AG08396 (cell line): ENCODE data around the gene PKN2.

Source experiments
- DNase-seq: peaks from one replicate; pipeline ENCODE4 v3.0.0; 2012; ENCODE audit warnings: low spot score, mixed read lengths

The PKN2 gene

DNA sequence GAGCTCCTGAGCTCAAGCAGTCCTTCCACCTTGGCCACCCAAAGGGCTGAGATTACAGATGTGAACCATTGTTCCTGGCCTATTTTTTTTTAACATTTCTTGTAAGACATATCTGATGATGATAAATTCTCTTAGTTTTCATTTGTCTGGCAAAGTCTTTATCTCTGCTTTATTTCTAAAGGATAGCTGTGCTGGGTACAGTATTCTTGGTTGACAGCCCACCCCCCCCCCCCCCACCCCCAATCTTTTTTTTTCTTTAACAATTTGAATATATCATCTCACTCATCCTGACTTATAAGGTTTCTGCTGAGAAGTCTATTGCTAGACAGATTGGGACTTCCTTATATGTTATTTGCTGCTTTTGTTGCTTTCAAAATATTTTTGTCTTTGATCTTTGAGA lies 51.3 kb downstream of the PKN2 start:
- DNase-seq: no peak

- DNase-seq: no peak
These were observed 51.8 kb downstream of the PKN2 start for GRCh38 chr1:88735909-88736308.

GRCh38 chr1:88736633-88737248 lies 52.7 kb downstream of the PKN2 start:
- DNase-seq: peak; percentile 33

GRCh38 chr1:88737338-88737927 lies 53.4 kb downstream of the PKN2 start:
- no peak for DNase-seq

DNA sequence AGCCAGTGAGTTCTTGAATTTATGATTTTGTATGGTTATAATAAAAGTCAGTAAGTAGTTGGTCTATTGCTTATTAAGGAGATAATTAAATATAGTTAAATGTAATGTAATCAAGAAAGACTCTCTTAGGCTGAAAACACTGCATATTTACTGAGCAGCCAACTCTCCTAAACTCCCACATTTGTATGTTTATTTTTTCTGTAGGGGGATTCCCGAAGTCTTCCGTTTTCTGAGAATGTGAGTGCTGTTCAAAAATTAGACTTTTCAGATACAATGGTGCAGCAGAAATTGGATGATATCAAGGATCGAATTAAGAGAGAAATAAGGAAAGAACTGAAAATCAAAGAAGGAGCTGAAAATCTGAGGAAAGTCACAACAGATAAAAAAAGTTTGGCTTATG lies 56.7 kb downstream of the PKN2 start:
- DNase-seq: no peak

DNA sequence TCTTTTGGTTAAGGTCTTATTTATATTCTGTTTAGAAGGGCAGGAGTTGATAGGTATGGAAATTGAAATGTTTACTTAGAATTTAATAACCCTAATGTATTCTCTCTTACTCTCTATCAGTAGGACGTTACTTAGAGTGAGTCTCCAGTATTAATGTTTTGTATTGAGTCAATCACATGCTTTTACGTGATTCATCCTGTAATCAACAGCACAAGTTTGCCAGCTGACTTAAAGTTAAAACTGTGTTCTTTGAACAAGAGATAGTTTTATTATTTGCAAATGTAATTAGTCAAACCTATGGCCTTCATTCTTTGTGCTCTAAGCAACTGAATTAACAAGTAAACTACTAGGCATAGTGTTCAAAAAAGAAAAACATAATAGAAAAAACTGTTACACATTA lies 57.3 kb downstream of the PKN2 start:
- no peak for DNase-seq

DNA sequence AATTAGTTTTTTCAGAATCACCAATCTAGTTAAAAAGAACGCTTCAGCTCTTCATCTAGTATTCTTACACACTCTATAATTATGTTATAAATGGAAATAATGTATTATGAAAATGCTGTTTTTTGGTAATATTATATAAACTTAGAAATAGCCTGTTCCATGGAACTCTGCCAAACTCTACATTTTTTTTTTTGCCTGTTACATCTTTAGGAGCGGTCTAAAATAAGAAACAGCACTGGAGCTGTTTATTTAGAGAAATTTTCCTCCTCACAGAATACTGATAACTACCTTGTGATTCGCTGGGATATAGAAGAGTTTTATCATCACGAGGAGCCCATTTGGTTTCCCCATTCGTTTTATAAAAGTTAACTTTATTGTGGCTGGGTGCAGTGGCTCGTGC lies 58.5 kb downstream of the PKN2 start:
- no peak for DNase-seq

- DNase-seq: no peak
These were observed 60.1 kb downstream of the PKN2 start for GRCh38 chr1:88744142-88744541.

DNA sequence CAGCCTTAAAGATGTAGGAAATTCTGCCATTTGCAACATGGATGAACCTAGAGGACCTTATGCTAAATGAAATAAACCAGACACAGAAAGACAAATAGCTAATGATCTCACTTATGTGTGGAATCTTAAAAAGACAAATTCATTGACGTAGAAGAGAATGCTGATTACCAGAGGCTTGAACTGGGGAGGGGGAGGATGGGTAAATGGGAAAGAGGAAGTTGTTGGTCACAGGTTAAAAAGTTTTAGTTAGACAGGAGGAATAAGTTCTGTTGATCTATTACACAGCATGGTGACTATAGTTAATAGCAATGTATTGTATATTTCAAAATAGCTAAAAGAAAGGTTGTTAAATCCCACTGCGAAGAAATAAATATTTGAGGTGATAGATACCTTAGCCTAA lies 62.8 kb downstream of the PKN2 start:
- DNase-seq: no peak

GRCh38 chr1:88751714-88752113 lies 67.6 kb downstream of the PKN2 start:
- no peak for DNase-seq

DNA sequence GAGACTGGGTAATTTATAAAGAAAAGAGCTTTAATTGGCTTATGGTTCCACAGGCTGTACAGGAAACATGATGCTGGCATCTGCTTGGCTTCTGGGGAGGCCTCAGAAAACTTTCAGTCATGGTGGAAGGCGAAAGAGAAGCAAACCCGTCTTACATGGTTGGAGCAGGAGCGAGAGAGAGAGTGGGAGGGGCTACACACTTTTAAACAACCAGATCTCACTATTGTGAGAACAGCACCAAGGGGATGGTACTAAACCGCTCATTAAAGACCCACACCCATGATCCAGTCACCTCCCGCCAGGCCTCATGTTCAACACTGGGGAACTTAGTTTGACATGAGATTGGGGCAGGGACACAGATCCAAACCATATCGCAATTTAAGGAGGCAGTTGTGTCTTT lies 69.4 kb downstream of the PKN2 start:
- no peak for DNase-seq

GRCh38 chr1:88763649-88764406 lies 79.8 kb downstream of the PKN2 start:
- peak; percentile 31 for DNase-seq

DNA sequence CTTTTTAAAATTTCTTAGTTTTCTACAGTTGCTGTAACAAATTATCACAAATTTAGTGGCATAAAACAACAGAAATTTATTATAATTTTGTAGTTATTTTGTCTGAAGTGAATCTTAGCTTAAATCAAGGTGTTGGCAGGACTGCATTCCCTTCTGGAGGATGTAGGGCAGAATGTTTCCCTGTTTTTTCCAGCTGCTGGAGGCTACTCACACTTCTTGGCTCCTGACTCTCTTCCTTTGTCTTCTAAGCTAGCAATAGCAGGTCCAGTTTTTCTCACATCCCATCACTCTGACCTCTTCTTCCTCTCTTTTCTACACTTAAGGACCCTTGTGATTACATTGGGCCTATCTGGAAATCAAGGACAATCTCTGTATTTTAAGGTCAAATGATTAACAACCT lies 84.1 kb downstream of the PKN2 start:
- DNase-seq: no peak

DNA sequence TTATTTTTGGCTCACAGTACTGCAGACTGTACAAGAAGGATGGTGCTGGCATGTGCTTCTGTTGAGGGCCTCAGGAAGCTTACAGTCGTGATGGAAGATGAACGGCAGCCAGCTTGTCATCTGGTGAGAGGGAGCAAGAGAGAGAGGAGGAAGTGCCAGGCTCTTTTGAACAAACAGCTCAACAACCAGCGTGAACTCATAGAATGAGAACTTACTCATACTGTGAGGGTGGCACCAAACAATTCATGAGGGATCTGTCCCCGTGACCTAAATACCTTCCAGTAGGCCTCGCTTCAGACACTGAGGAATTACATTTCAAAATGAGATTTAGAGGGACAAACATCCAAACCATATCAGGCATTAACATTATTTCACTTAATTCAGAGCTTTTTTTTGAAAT lies 84.7 kb downstream of the PKN2 start:
- DNase-seq: no peak

DNA sequence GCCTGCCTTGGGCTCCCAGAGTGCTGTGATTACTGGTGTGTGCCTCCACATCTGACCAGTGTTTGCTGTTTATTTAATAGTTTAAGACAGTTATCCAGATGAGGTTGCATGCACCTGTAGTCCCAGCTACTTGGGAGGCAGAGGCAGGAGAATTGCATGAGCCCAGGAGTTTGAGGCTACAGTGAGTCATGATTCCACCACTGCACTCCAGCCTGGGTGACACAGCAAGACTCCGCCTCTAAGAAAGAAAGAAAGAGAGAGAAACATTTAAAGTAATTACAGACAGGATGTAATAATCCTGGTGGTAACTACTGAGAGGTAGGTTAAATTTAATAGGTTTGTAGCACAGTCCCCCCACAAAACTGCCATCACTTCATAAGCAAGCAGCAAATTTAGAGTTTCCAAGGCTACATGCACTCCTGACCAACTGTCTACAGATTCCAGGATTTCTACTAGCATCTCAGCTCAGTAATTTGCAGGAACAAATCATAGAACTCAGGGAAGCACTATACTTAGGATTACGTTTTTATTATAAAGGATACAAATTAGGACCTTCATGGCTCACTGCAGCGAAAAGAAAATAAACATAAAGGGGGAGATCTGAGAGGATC lies 89.6 kb downstream of the PKN2 start:
- DNase-seq: no peak

- no peak for DNase-seq
These were observed 90.1 kb downstream of the PKN2 start for GRCh38 chr1:88774151-88774556.

GRCh38 chr1:88777604-88778149 lies 93.6 kb downstream of the PKN2 start:
- DNase-seq: no peak

- no peak for DNase-seq
These were observed 95.8 kb downstream of the PKN2 start for GRCh38 chr1:88779880-88780279.

- no peak for DNase-seq
These were observed 96.4 kb downstream of the PKN2 start for GRCh38 chr1:88780485-88780884.

GRCh38 chr1:88783145-88783544 lies 99.1 kb downstream of the PKN2 start:
- DNase-seq: no peak

GRCh38 chr1:88784551-88784950 lies 100.5 kb downstream of the PKN2 start:
- DNase-seq: no peak

DNA sequence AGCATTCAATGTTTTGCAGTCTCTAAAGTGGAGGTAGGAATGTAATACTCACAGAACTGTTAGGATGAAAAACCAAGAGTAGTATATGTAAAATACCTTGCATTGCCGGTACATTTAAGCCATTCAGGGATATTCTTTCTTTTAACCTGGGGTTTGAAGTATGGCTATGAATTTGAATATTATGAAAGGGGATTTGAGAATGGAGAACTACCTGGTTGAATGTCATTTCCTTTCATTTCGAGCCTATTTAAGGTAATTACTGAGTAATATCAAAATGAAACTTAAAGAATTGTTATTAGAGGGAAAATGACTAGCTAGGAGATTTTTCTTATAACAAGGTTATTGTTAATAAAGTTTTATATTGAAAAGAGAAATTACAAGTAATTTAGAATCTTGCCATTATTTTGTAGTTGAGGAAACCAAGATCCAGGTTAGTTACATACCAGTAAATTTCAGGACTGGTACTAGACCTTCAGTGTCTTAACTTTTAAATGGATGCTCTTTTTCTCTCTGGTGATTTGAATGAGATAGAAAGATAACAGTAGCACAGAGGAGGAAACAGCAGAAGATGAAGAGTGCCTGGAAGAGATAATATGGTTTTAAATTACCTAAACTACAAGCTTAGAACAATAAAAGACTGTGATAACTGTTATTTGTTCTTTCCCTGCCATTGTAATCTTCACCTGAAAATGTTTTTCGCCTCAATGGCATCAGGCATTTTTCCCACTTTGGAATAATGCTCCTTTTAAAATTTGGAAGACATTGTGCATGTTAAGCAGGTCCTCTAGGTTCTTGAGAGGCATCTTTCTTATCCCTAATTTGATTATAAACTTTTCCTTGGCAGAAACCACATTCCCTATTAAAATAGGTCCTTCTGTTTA lies 103.2 kb downstream of the PKN2 start:
- DNase-seq: no peak
